Epithelial cell of proximal tubule (primary cell): Measurements from ENCODE around the gene IFT80. TPM values are rescaled to one million over a fixed set of nuclear protein-coding genes. Genes with fewer than 3 reads are reported as not detected.

Source experiments
- DNase-seq: peaks from one replicate; pipeline ENCODE4 v3.0.0-alpha.2; 2011; ENCODE audit warnings: low read depth
- H3K4me3 ChIP-seq: 2 replicates; pipeline ENCODE4 v1.5.1; 2011; ENCODE audit warnings: low read depth, mild to moderate bottlenecking, low read length
- CTCF ChIP-seq: conservative IDR thresholded peaks from 2 replicates; pipeline ENCODE4 v1.5.1; 2012; ENCODE audit warnings: low read depth, mild to moderate bottlenecking, low read length
- total RNA-seq: library from RNA; depleted of rRNA; stranded (reverse); fragments of >200 nt; gene quantifications from 2 replicates; pipeline ENCODE4 v1.2.3, GENCODE V29; 2015

The IFT80 gene
- total RNA-seq, 1 donor from 2014 or later, result 25.7 TPM

- no peak overlapping the region for H3K4me3 ChIP-seq
- TF ChIP-seq CTCF, result no peak
- no peak for DNase-seq
Observed at GRCh38 chr3:160390565-160391138, 8.4 kb downstream of the IFT80 start.

GRCh38 chr3:160384639-160385318, 14.2 kb downstream of the IFT80 start:
- H3K4me3 ChIP-seq, result no peak overlapping the region
- no peak for DNase-seq
- TF ChIP-seq CTCF, result no peak

- DNase-seq, result no peak
- H3K4me3 ChIP-seq, result no peak overlapping the region
Observed at GRCh38 chr3:160381470-160381869, 17.6 kb downstream of the IFT80 start.

GRCh38 chr3:160379628-160380214, 19.3 kb downstream of the IFT80 start:
- H3K4me3 ChIP-seq, result no peak overlapping the region
- no peak for DNase-seq
- no peak for TF ChIP-seq CTCF

More at GRCh38 chr3:160381470-160381869, 17.6 kb downstream of the IFT80 start:
- no peak for TF ChIP-seq CTCF

GRCh38 chr3:160378331-160379109, 20.5 kb downstream of the IFT80 start:
- no peak for TF ChIP-seq CTCF
- H3K4me3 ChIP-seq, result no peak overlapping the region
- no peak for DNase-seq

GRCh38 chr3:160376681-160377080, 22.3 kb downstream of the IFT80 start:
- H3K4me3 ChIP-seq, result no peak overlapping the region
- no peak for TF ChIP-seq CTCF

More at GRCh38 chr3:160376681-160377080, 22.3 kb downstream of the IFT80 start:
- no peak for DNase-seq
